K562 (cell line): Measurements from ENCODE around the gene NEDD4L. TPM values are rescaled to one million over a fixed set of nuclear protein-coding genes. Genes with fewer than 3 reads are reported as not detected.
A peak's percentile ranks its signal among the peaks of the same experiment; 100 is the strongest.

Source experiments
- DNMT1 ChIP-seq: fragments of 450-650 bp; IDR thresholded peaks from 2 replicates; pipeline ENCODE4 v1.6.1; 2016; ENCODE audit warnings: antibody characterized with exemption, mild to moderate bottlenecking
- HDAC6 ChIP-seq: IDR thresholded peaks from 2 replicates; pipeline ENCODE4 v1.6.1; 2012; ENCODE audit warnings: low read depth, mild to moderate bottlenecking, control low read depth, inconsistent platforms, low read length, moderate library complexity
- L3MBTL2 ChIP-seq: fragments of 450-650 bp; IDR thresholded peaks from 2 replicates; pipeline ENCODE4 v1.6.1; 2016; ENCODE audit warnings: mild to moderate bottlenecking, moderate library complexity
- MGA ChIP-seq: fragments of 450-650 bp; IDR thresholded peaks from 2 replicates; pipeline ENCODE4 v1.6.1; 2016; ENCODE audit warnings: mild to moderate bottlenecking, moderate library complexity
- POLR2A ChIP-seq: fragments of 450-650 bp; conservative IDR thresholded peaks from 2 replicates; pipeline ENCODE4 v1.6.1; 2016
- ZNF354B ChIP-seq: fragments of 250-450 bp; sonication (Bioruptor Pico); IDR thresholded peaks from 2 replicates; pipeline ENCODE4 v1.4.0; 2020
- polyA plus RNA-seq, 8 experiments: library from polyadenylated mRNA; depleted of rRNA in 4 of 8; stranded (reverse) in 5 of 8; unstranded in 3 of 8; fragments of >200 nt; fragmentation: Nextera tagmentation in 2 of 8; fragmentation: Illumina TruSeq in 1 of 8; extraction: Ambion mirVana in 2 of 8; extraction: Trizol in 1 of 8; gene quantifications; 2 replicates each; pipeline versions ENCODE4 v1.2.1 to v1.2.3, GENCODE V29; 2011 to 2014; ENCODE audit warnings: inconsistent platforms in 1 of 8, missing spikeins in 1 of 8
- total RNA-seq, 7 experiments: library from RNA; depleted of rRNA in 6 of 7; stranded (reverse); fragments of >200 nt in 6 of 7; fragmentation: Illumina TruSeq in 2 of 7; extraction: Trizol in 2 of 7; gene quantifications; 2 replicates each; pipeline versions ENCODE4 v1.2.1 to v1.2.3, GENCODE V29; 2011 to 2021; ENCODE audit warnings: low replicate concordance in 1 of 7
- TF ChIP-seq, protein P1 (sequence below): sonication (generic); formaldehyde crosslinking; IDR thresholded peaks from 2 replicates; pipeline ENCODE4 v1.9.0; 2022; ENCODE audit warnings: mild to moderate bottlenecking, missing genetic modification reagents
- TF ChIP-seq, protein P2 (sequence below), 2 experiments: IDR thresholded peaks; 2 replicates each; pipeline ENCODE4 v1.6.1; 2011; ENCODE audit warnings: borderline replicate concordance in 1 of 2, control low read depth in 1 of 2, low read depth in 1 of 2, low read length in 1 of 2, mild to moderate bottlenecking in 1 of 2, mixed read lengths in 1 of 2, moderate library complexity in 1 of 2; ENCODE audit not compliant: insufficient read depth in 1 of 2, insufficient read length in 1 of 2, poor library complexity in 1 of 2, severe bottlenecking in 1 of 2; ENCODE audit errors: extremely low read depth in 1 of 2
- TF ChIP-seq, protein P3 (sequence below), 2 experiments: fragments of 450-650 bp; conservative IDR thresholded peaks; 2 replicates each; pipeline ENCODE4 v1.6.1; 2017; ENCODE audit warnings: mild to moderate bottlenecking in 2 of 2, moderate library complexity in 2 of 2

The NEDD4L gene
- total and polyA plus RNA-seq, 9 of the 15 experiments (the other 6 are each of a cell fraction or from before 2014, with no cell fraction given), result 8.1 to 33.4 (median 19.9) TPM

DNA sequence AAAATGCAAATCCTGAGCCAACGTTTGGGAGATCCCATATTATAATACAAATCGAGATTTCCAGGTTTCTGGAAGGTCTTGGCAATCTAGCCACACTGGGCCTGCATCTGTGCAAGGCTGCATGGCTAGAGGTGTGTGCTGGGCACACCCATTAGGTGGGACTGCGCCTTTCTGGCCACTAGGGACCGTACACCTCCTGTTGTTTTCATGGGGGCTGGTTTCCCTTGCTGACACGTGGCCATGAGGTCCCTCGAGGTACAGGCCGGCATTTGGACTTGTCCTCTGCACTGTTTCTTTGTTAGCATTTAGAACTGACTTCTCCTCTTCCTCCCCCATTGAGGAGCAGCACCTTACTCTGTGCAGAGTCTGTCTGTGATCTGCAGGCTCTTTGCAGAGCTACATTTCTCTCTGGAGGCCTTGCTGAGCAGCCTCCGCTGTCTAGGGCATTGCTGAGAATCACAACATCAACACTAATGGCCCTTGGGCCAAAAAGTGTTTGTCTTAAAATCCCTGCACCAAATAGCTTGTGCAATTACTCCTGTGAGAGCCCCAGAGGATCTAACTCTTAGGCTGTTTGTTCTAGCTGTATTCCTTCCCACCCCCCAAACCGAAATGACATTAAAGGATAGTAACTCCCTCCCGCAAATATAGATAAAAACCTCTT is 131.2 kb downstream of the NEDD4L start (continued):
- TF ChIP-seq MGA, result peak; percentile 50; the same call in 1 of the 2 replicates
- TF ChIP-seq, protein P1, sequence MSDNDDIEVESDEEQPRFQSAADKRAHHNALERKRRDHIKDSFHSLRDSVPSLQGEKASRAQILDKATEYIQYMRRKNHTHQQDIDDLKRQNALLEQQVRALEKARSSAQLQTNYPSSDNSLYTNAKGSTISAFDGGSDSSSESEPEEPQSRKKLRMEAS (CRISPR knock-in tag), result peak; percentile 51; the same call in 1 of the 2 replicates
- no peak for TF ChIP-seq POLR2A
- TF ChIP-seq ZNF354B, result no peak
- no peak for TF ChIP-seq DNMT1
- TF ChIP-seq HDAC6, result no peak
- peak; percentile 77 for TF ChIP-seq L3MBTL2
- TF ChIP-seq, protein P2, sequence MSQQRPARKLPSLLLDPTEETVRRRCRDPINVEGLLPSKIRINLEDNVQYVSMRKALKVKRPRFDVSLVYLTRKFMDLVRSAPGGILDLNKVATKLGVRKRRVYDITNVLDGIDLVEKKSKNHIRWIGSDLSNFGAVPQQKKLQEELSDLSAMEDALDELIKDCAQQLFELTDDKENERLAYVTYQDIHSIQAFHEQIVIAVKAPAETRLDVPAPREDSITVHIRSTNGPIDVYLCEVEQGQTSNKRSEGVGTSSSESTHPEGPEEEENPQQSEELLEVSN (IDR thresholded peaks at IDR 0.05; ENCODE audit: borderline replicate concordance in 1 of 2, extremely low read depth in 1 of 2, insufficient read depth in 1 of 2, insufficient read length in 1 of 2, low read depth in 1 of 2, low read length in 1 of 2, poor library complexity in 1 of 2, severe bottlenecking in 1 of 2), result peak; percentile 49 to 53
- TF ChIP-seq, protein P3, sequence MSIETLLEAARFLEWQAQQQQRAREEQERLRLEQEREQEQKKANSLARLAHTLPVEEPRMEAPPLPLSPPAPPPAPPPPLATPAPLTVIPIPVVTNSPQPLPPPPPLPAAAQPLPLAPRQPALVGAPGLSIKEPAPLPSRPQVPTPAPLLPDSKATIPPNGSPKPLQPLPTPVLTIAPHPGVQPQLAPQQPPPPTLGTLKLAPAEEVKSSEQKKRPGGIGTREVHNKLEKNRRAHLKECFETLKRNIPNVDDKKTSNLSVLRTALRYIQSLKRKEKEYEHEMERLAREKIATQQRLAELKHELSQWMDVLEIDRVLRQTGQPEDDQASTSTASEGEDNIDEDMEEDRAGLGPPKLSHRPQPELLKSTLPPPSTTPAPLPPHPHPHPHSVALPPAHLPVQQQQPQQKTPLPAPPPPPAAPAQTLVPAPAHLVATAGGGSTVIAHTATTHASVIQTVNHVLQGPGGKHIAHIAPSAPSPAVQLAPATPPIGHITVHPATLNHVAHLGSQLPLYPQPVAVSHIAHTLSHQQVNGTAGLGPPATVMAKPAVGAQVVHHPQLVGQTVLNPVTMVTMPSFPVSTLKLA (conservative IDR thresholded peaks at IDR 0.05), result 0 out of 4 replicates have a peak, but pooled peaks of 1 of the 2 experiments have one; percentile 24
